Stimulated activated CD4-positive, alpha-beta T cell treated with anti-CD3 and anti-CD28 coated beads, Interleukin-12 subunit alpha, Interleukin-12 subunit beta, amount 100 ng/mL, for 4 hours (primary cell): ENCODE measurements around the gene FER1L5.

Experiments
- DNase-seq: peaks from one replicate; pipeline ENCODE4 v3.0.0-alpha.2; 2020

Gene FER1L5

GRCh38 chr2:96642564-96643360 is at the start of gene FER1L5:
Gene FER1L5, plus strand, starts transcription at chr2:96642764. Its CDS starts 73 bp downstream, at chr2:96642837.
- DNase-seq = no peak

- no peak for DNase-seq
These were observed 48.3 kb upstream of the FER1L5 start for GRCh38 chr2:96594282-96594681.

GRCh38 chr2:96594691-96595152 is 47.8 kb upstream of the FER1L5 start:
- no peak for DNase-seq

GRCh38 chr2:96596596-96596995 is 46.0 kb upstream of the FER1L5 start:
- no peak for DNase-seq

GRCh38 chr2:96599941-96600340 is 42.6 kb upstream of the FER1L5 start:
- no peak for DNase-seq

- DNase-seq = no peak
These were observed 40.9 kb upstream of the FER1L5 start for GRCh38 chr2:96601382-96602292.

- no peak for DNase-seq
These were observed 40.2 kb upstream of the FER1L5 start for GRCh38 chr2:96602330-96602823.

- DNase-seq = no peak
These were observed 38.5 kb upstream of the FER1L5 start for GRCh38 chr2:96604104-96604503.

GRCh38 chr2:96608469-96609455 is 33.8 kb upstream of the FER1L5 start:
- DNase-seq = no peak

- DNase-seq = no peak
These were observed 26.4 kb upstream of the FER1L5 start for GRCh38 chr2:96616128-96616527.

- DNase-seq = no peak
These were observed 26.0 kb upstream of the FER1L5 start for GRCh38 chr2:96616535-96616934.

- no peak for DNase-seq
These were observed 25.6 kb upstream of the FER1L5 start for GRCh38 chr2:96617012-96617411.

GRCh38 chr2:96618596-96619283 is 23.8 kb upstream of the FER1L5 start:
- DNase-seq = no peak

- DNase-seq = no peak
These were observed 20.0 kb upstream of the FER1L5 start for GRCh38 chr2:96622544-96622943.

- no peak for DNase-seq
These were observed 19.4 kb upstream of the FER1L5 start for GRCh38 chr2:96623116-96623515.

GRCh38 chr2:96625571-96626552 is 16.7 kb upstream of the FER1L5 start:
- no peak for DNase-seq

GRCh38 chr2:96626553-96626942 is 16.0 kb upstream of the FER1L5 start:
- no peak for DNase-seq

- DNase-seq = no peak
These were observed 10.6 kb upstream of the FER1L5 start for GRCh38 chr2:96631804-96632435.

- no peak for DNase-seq
These were observed 8.9 kb upstream of the FER1L5 start for GRCh38 chr2:96633641-96634040.
